HG03039 (cell line): Measurements from ENCODE around the gene CELSR2.
"Not testable (repeated sequence)": the region's sequence is repeated elsewhere in the genome, so short reads cannot be mapped to it uniquely, and the experiment has no call there.

Experiments used
- ATAC-seq: cut with Tn5 transposase; IDR thresholded peaks from one replicate; pipeline ENCODE4 v1.9.1; 2021; ENCODE audit warnings: mild to moderate bottlenecking, moderate library complexity; ENCODE audit not compliant: unreplicated experiment

Gene CELSR2

DNA sequence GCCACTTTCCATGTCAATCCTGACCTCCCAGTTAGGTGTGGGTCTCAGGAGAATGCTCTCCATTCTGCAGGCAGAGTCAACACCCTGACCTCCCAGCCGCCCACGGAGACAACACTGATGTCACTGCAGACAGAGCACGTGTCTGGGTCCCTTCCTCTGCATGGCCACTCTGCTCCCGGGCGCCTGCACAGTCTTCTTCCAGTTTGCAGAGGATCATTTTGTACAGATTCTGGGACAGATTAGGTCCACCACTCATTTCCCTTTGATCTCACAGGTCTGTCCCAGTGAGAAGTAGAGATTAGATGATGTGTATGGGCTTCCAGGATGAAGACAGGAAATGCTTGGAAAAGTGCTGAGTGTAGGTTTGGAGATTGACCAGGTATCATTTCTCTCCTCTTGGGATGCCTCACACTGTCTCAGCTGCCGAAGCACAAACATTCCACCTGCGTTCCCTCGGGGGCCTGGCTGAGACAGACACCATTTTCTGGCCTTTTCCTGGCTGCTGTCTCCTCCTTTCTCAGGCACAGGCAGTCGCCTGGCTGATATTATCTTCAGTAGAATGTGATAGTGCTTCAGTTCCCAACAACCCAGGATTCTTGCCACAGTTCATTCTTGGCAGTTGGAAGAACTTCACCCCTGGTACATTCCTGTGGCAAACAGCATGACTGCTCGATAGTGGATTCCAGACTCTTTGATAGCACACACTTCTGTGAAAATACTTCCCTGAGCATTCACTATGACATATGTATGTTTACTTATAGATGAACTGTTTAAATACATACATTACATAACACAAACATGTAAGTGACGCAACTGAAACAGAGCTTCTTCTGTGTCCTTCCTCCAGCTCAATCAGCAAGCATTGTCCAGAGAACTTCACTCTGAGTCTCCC, 49.6 kb downstream of the CELSR2 start:
- no peak for ATAC-seq

DNA sequence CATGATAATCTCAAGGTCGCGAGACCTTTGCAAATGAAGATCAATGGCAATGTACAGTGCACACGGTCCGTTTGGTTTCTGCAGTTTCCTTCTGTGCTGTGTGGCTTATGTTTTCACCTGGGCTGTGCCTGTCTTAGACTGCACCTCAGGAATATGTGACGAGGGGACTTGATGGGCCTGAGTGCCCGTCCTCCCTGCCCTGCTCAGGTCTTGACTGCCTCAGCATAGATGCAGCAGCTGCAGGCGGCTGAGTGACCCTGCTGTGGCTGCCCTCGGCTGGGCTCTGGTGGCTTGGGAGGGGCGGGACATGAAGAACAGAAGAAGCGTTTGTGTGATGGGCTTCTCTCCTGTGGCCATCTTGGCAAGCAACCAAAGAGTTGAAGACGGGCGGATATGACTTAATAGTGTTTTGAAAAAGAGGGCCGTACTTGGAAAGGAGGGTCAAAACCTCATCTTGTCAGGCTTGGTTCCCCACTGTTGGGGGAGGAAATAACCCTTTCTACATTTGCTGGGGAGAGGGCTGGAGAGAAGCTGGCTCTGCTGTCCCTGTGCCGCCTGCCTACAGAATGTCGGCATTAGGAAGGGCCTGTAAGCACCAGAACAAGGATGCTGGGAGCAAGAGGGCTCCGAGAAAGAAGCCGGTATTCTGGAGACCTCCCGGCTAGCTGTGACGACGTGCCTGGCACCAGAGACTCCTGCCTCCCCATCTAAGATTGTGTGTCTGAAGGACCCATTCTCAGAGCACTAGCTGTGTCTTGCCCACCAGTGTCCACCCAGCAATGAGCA, 50.4 kb downstream of the CELSR2 start:
- ATAC-seq, result no peak

DNA sequence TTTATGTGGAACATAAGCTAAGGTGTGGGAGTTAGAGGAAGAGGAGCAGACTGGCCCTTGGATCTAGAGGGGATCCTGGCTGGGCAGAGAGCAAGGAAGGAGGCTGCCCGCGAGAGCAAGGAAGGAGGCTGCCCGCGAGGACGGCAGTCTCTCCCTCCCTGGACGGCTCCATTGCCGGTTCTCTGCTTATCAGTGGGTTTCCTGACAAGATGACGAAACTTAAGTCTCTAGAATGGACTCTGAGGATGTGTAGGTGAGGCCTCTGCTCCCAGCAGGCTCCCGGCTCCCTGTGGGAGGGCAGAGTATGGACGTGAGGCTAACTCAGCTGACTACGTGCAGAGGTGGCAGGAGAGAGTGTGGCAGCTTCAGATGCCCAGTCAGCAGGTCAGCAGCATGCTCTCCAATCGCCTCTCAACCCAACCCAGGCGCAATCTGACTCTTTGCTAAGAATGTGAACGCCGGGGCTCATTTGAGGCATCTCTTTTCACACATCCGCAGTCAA, 51.4 kb downstream of the CELSR2 start:
- no peak for ATAC-seq

DNA sequence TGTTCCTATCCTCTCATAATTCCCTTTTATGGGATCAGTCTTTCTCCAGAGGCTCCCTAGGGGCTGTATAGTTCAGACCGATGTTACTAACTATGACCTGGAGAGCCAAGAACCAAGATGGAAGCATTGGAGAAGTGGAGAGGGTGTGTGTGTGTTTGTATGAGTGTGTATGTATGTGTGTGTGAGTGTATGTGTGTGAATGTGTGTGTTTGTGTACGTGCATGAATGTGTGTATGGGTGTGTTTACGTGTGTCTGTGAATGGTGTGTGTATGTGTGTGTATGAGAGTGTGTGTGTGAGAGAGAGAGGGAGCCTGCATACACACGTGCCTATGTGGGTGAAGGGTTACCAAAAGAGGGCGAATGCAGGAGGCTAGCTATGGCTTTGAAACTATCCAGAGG, 52.5 kb downstream of the CELSR2 start:
- ATAC-seq, result no peak

DNA sequence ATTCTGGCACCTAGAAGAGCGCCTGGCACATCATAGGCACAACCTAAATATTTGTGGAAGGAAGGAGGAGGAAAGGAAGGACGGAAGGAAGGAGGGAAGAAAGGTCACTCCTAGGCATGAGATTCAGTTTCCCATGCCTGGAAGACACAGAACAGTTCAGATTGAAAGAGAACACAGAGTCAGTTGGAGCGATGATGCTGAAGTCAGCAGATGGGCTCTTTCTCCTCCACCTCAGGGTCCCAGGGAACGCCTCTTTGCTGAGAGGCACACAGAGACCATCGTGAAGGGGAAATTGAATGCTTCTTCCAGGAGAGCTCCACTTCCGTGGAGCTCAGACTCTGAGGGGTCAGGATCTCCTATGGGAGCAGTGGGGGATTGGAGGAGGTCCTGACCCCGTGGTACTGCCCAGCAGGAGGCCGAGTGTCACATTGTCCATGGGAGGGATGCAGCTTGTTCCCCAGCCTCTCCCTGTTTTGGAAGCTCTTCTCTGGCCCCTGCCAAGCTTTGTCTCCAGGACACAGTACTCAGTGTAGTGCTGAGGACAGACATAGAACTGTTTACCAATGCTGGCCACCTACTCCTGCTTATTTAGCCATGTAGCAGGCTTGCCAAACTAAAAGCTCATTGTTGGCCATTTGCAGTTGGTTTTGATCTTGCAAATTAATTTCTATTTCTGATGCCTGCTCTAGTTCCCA, 55.0 kb downstream of the CELSR2 start:
- ATAC-seq, result no peak

DNA sequence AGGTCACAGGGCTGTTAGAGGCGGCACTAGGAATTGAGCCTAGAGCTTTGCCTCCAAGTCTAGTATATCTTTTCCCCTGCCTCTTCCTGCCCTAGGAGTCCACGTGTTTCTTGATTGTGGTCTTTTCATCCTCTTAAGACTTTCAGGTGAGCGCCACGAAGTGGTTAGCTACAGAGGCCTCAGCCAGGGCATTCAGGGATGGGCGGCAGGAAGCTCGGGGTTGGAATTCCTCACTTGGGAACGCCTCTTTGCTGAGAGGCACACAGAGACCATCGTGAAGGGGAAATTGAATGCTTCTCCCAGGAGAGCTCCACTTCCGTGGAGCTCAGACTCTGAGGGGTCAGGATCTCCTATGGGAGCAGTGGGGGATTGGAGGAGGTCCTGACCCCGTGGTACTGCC, 56.7 kb downstream of the CELSR2 start:
- not testable (repeated sequence) for ATAC-seq

DNA sequence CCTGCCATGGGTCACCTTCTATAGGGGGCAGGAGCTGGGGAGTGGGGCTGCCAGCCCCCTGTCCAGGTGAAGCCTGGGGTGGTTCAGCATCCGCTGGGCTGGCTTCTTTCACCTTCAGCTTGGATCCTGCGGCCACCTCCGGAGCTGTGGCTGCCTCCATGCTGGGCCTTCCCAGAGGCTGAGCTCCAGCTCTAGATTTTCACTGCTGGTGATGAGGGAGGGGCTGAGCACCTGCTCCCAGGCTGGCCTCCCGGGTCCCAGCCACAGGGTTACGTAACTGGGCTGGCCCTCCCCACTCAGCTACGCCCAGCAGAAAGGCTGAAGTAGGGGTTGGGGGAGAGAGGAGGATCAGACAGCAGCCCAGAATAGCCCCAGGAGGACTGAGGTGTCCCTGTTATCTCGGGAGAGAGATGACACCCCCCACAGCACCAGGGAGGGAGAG, 57.5 kb downstream of the CELSR2 start, which contains the start of gene MYBPHL:
Gene MYBPHL (minus strand): TSS at position 180 of the 442 bp plus-strand sequence. CDS start 20 bp downstream, at position 160.
- no peak for ATAC-seq

DNA sequence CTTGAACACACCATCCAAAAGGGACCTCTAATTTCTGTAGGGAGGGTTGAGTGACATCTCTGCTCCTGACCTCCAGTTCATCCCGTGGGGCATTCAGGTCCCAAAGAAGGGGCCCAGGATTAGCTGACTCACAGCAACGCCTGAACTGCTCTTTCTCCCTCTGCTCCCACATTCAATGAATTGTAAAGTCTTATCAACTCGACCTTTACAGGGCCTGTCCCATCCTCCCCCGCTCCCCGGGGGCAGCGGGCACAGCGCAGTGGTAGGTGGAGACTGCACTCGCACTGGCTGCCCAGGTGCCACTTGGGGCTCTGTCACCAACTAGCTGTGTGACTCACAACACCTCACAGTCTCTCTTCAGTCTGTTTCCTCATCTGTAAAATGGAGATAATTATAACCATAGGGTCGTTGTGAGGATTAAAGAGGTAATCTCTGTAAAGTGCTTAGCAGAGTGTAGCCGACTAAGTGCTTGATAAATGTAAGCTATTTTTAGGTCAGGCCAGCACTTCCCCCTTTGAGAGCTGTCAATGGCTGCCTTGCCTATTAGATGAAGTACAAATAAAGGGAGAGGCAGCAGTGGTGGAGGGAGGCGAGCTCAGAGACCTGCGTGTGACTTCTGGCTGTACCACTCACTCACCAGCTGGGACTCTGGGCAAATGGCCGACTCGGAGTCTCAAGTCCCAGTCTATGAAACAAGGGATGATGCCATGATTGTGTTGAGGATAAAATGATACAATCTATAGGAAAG, 58.1 kb downstream of the CELSR2 start:
- no peak for ATAC-seq

DNA sequence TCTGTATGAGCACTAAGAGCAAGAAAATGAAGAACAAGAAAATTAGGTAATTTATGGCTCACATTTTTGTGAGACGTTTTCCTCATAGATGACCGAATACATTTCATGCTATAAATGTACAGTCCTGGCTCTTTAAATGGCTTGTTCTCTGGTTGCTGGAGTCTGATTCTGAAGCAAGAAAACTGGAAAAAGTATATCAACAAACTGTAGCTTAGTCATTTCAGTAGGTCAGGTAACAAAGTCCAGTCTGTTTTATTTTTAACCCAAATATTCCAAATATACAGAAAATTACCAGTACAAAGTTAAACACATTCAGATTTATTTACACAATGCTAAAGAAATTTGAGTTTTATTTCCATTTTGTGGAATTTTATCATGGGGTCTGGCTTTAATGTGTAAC, 60.0 kb downstream of the CELSR2 start:
- no peak for ATAC-seq

DNA sequence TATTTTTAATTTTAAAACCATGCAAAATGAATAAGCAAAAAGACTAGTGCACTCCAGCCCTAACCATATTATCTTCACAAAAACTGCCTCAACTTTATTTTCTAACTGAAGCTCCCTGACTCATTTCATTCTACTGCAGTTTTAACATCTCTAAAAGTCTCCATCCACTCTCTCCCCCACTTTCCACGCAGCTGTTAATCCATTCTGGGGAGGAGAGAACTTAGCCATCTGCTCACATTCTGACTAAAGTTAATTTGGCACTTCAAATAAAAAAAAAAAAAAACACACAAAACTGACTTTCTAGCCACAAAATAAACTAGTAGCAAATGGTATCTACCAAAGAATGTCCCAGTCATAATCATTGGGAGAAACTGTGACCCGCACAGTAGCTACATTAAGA, 62.9 kb downstream of the CELSR2 start:
- no peak for ATAC-seq

DNA sequence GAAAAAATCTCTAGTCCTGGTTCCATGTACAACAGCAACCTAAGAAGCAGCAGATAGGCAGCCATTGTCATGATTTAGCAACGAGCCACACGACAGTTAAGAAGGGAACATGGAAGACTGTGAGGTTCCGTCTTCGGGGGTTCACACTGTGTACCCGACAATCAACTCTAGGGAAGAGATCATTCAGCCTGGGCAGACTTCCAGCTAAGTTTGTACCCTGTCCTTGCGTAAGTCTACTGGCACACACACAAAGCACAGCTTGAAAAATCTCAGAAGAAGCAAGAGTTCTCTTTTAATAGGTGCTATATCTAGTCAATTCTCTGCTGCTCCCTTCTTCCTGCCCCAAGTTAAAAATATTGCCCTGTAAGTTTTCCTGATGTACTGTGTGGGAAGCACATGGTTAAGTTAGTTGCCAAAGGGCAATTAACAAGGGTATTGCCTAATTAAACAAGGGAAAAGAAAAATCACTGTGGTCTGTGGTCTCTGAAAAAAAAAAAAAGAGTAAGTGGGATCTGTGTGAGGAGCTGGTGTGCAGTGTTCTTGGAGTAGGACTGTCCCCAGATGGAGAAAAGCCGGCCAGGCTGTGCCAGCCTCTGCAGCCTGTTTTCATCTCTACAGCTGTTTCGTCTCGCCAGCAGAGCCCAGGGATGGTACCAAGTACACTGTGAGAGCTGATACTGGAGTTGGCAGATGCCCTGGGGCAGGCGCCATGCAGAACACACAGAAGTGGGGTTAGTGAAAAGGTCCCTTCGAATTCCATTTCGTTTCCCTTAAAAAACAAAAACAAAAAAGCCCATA, 63.8 kb downstream of the CELSR2 start:
- ATAC-seq, result no peak

DNA sequence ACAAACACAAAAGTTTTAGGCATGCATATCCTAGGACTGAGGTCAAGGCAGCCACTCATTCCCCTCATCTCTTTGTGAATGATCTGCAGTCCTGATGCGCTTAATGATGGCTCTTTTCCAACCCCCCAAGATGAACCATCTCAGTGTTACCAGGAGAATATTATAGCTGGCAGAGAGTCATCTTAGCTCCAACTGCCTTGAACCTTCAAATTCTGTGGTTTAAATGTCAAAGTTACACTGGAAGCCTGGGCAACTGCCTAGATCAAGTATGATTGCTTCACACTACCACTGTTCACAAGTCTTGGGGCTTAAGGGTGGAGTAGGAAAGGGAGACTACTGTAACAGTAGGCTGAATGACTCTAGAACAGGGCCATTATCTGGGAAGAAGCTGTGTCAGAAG, 65.5 kb downstream of the CELSR2 start:
- no peak for ATAC-seq

DNA sequence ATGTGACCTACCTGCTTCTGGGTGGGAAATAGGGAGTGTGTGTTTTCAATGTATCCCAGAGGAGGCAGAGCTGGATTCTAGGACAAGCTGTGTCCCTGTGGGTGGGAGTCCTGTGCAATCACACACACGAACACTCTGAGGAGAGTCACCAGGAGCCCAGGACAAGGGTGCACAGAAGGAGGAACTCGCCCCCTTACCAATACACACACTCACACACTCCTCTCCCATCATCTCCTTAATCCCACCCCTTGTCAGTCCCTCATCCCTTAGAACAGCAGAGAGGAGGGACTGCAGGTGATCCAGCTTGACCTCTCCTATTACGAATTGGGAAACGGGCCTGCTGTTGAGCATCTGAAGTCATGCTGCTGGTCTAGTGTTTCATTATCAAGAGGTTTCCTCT, 65.9 kb downstream of the CELSR2 start:
- no peak for ATAC-seq

DNA sequence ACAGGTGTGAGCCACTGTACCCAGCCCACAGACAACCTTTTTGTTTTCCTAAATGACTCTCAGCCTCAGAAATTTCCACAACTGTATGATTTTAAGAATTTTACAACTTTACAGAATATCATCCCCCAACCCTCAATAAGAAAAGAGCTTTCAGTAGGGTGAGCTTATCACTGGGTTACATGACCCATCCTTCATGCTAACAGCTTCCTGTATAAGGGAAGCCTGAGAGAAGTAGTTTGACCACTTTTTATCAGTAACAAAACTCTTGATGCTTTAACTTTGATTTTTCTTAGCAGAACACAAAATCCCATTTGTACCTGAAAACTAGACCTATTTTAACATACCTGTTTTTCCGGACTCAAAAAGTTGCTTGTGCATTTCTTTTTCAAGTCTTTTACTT, 67.2 kb downstream of the CELSR2 start:
- ATAC-seq, result no peak

DNA sequence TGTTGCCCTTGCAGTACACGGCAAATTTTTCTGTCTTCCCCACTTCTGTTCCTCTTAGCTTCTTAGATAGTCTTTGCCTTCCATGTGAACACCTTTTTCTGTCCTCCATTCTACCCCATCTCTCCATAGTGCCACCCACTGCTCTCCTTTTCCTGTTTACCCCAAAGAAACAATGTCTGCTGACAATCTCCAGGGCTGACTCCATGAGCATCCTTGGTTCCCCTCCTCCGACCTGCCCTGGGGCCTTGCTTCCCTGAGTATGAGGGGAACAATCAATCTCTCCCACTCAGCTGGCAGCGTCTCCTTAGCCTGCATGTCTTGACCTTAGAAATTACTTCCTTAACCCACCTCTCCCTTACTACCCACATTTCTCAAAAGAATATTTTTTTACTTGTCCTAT, 69.8 kb downstream of the CELSR2 start:
- no peak for ATAC-seq

DNA sequence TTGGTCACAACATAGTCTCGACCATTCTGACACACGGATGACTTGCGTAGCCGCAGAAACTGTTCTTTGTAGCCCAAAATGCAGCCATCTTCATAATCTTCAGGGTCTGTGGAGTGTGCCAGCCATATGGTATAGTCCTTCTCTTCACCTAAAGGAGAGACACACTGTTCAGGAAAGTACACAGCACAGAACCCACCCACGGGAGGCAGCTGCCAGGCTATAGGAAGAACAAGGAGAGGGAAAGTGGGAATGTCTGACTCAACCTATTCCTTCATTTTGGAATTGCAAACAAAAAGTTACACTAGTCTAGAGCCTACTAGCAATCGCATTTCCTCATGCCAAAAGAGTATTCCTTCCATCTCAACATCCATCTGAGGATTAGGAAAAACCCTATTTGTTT, 73.6 kb downstream of the CELSR2 start:
- ATAC-seq, result no peak
